UCSD-AML1 (cell line): ENCODE data around the gene DNAJC7.
"Not testable (repeated sequence)": the region's sequence is repeated elsewhere in the genome, so short reads cannot be mapped to it uniquely, and the experiment has no call there.

Experiments used
- DNase-seq: peaks from one replicate; lab custom pipeline; 2025; ENCODE audit not compliant: unreplicated experiment; lab: John Stamatoyannopoulos, UW

Gene DNAJC7

DNA sequence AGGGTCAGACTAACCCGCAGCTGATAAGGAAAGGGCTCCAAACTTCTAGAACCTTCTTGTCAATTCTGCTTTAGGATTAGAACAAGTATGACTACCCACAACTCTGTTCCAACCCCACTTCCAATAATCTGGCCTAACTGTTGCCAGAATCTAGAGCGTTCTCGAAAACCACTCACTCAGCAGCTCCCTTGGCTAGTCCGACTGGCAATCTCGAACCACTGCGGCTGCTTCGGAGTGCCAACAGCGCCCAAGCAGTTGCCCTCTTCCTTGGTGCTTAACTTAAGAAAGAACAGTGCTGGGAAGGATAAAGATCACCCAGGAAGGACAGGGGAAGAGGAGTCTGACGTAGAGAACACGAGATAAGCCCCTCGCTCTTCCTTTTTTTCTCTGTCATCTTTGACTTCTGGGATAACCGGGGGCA lies 818 bp downstream of the DNAJC7 start:
- DNase-seq, result peak; percentile 35

DNA sequence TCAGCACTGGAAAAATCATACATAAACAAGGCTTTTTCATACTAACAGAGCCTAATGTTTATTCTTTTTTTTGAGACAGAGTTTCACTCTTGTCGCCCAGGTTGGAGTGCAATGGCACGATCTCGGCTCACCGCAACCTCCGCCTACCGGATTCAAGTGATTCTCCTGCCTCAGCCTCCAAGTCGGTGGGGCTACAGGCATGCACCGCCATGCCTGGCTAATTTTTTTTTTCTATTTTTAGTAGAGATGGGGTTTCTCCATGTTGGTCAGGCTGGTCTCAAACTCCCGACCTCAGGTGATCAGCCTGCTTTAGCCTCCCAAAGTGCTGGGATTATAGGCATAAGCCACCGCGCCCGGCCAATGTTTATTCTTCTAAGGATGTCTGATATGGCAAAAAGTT lies 3.5 kb downstream of the DNAJC7 start:
- not testable (repeated sequence) for DNase-seq

DNA sequence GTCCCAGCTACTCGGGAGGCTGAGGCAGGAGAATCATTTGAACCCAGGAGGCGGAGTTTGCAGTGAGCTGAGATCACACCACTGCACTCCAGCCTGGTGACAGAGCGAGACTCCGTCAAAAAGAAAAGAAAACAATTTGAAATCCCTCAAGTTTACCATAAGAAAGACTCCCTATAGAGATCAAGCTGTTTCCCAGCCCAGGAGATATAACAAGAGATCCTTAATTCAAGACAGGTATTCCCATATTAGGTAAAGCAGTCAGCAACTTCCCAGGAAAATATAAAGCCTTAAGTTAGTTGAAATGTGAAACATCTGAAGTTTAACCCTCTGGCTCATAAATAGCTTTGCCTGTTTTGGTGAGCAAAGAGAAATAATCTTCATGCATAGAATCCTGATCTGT lies 4.9 kb downstream of the DNAJC7 start:
- not testable (repeated sequence) for DNase-seq

DNA sequence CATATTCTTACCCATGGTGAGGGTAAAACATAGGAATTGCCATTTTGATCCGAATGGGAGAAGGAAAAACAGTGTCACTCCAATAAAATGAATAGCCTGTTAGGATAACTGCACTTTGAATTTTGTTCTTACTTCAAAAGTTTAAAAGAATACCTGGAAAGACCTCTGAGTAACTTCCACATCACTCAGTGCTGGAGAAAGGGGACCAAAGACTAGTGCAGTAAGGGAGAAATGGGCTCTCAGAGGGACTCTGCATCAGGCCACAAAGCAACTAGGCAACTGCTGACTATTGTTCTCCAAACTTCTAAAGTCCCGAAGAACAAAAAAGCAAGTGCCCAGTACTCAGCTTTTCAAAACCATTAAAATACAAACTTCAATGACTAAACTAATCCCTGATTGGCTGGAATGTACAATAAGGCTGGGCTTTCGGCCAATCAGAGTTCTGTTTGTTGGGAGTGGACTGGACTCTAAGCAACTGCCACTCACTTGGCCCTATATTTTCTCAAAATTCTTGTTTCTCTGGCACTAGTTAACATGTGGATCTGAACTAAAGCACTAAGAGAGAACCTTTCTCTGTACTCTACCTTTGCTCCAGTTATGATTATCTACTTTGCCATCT lies 6.2 kb downstream of the DNAJC7 start:
- DNase-seq, result no peak

DNA sequence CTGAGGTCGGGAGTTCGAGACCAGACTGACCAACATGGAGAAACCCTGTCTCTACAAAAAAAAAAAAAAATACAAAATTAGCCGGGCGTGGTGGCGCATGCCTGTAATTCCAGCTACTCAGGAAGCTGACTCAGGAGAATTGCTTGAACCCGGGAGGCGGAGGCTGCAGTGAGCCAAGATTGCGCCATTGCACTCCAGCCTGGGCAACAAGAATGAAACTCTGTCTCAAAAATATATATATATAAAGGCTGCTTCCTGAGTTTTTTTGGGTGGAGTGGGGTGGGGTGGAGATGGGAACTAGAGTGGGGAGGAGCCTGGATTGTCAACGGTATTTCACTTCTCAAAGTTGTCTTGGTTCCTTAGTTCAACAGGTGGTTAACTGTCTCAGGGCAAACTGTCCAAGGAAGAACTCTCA lies 7.0 kb downstream of the DNAJC7 start:
- peak; percentile 33 for DNase-seq

DNA sequence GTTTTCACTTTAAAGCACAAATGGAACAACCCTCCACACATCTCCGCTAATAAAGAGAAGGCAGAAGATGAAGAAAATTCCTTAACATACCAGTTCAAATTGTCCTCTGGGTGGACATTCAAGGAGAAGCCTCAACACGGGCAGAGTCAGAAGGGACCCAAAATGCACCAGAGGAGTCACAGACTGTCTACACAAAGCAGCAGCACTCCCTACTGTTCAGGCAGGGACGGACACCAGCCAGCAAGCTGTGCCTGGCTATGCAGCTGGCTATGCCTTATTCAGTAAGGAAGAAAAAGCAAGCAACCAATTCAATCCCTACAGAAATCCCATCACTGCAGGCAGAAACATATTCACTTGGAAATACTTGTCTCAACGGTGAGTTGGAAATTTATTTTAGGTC lies 8.1 kb downstream of the DNAJC7 start:
- DNase-seq, result no peak

DNA sequence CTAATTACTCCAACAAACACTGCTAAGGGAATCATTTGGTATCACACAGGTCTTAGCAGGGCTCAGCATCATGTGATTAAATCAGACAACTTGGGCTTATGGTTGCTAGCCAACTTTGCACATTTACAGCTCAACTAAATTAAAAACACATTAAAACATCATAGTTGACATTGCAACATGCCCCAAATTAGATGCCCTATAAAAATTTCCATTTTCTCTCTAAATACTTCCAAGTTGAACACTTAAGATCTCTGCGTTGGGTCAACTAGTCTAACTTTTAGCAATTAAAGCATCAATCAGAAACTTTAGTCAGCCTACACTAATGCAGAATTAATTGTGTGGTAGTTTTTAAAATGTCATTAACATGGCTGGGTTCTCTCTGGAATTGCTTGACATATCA lies 12.1 kb downstream of the DNAJC7 start:
- DNase-seq, result no peak

DNA sequence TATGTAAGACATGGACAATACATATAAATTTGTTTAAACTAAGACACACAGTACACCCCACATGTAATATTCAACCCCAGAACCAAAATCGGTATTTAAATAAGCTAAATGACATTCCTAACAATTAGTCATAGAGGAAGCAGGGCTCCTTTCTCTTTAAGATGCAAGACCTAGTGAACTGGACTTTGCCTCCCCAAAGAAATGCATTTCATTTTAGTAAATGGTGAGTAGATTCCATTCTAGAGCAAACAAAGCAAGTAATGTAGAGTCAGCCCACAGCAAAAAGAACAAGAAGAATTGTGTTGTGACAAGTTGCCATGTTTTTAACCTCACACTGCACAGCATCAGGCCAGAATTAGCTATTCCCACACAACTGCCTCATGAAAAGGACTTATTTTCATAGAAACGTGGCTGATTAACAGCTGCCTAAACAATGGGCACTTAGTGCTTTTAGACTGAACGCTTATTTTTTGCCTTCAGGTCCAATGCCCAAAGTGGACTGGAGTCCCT lies 14.4 kb downstream of the DNAJC7 start:
- DNase-seq, result no peak

DNA sequence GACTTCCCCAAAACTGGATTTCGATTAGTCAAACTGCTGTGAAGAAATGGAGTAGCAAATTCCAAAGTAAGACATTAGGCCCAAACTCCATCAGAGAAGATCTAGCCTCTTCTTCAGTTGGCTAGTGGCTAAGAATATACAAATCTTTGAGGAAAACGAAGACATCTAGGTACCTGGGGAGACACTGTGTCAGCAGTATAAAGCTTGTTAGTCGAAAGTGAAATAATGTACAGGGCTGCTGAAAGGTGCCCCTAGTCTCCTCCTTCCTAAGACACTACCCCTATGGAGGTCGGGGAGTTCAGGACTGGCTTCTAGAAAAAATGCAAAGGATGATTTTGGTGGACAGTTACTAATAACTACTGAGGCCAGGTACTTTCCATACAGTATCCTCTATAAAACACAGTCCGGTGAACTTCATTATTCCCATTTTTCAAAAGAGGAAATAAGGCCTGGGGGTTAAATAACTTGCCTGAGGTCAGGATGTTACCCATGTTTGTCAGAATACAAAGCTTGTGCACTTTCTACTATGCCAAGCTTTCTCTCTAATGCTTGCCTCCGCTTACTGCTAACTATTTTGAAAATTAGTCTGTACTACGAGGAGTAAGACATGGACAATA lies 15.0 kb downstream of the DNAJC7 start:
- DNase-seq, result no peak

DNA sequence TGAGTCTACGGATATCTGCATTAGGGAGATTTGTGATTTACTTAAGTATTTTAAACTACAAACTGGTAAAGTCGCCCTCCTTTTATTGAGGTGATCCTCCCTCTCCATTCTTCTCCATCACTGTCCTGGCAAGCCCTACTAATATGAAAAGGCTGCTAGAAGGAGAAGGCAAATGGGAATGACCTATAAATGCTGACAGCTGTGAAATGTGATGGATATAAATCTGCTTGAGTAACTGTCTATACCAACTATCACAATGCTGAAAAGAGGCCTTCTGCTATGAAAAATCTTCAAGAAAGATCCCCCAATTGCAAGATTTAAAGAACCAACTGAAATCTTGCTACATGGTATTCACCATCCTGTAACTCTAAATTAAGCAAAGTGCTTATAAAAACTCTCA lies 15.5 kb downstream of the DNAJC7 start:
- no peak for DNase-seq

DNA sequence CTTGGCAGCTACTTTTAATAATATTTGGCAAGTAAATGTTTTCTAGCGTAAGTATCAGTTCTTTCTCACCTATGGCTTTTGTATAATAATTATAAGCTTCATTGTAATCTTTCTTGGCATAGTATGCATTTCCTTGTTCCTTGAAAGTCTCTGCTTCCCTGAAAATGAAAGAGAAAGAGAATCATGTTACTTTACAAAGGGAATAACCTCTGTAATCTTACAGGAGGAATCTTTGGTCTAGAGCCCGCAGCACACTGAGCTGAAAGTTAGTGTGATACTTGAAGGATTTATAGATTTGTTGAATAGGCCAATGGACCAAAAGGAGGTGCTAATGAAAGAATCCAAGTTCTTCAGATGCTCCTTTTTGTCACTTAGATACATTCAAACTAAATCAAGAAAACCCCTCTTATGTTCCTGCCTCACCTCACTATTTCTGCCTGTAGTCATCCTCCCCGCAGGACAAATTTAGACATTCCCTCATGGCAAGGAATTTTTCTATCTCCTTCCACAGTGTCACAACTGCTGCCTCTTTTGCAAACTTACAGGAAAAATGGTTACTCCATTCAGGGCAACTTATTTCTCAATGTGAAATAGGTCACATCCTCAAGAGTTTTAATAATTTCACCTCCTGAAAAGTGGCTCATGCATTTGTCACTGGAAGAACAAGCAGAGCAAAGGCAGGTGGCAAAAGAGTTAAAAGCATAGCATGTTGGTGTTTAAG lies 16.7 kb downstream of the DNAJC7 start:
- DNase-seq, result no peak

DNA sequence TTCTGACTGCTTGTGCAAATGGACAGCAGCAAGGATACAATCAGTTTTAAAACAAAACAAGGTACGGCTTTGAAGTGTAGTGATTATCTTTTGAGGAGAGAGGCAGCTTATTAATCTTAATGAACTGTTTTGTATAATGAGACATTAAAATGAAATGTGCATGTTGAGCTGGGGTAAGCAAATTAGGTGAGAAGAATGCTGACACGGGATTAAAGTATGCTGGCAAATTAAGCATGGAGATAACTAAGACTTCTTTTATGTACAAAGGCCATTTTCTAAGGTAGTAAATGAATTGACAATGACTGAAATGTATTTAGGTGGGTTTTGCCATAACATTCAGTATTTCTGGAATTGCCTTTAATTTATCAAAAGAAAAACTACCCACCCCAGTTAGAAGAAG lies 18.7 kb downstream of the DNAJC7 start:
- no peak for DNase-seq

DNA sequence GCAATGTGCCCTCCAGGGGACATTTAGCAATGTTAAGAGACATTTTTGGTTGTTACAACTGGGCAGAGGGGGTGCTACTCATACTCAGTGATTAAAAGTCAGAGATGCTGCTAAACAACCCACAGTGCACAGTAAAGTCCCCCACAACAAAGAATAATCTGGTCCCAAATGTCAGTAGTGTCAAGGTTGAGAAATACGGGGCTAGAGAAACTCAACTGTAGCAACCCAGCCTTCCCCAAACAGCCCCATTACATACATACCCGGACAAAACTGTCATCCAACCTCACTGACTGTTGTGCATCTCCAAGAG lies 20.4 kb downstream of the DNAJC7 start:
- no peak for DNase-seq

DNA sequence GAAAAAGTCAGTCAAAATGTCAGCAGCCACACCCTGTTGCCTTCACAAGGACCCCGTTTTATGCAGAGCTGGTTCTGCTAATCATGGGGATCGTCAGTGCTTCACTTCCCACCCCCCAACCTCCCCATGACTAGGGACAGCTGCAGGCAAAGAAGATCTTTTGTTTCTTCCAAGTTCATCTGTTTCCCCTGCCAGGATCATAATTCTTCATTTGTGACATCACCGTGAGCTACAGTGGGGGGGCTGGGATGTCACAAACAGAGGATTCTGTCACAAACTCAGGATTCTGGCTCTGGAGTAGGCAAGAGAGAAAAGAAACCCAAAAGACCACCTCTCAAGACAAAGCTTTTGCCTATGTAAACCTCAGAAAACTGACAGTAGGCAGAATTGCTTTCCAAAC lies 24.7 kb downstream of the DNAJC7 start:
- DNase-seq, result no peak

DNA sequence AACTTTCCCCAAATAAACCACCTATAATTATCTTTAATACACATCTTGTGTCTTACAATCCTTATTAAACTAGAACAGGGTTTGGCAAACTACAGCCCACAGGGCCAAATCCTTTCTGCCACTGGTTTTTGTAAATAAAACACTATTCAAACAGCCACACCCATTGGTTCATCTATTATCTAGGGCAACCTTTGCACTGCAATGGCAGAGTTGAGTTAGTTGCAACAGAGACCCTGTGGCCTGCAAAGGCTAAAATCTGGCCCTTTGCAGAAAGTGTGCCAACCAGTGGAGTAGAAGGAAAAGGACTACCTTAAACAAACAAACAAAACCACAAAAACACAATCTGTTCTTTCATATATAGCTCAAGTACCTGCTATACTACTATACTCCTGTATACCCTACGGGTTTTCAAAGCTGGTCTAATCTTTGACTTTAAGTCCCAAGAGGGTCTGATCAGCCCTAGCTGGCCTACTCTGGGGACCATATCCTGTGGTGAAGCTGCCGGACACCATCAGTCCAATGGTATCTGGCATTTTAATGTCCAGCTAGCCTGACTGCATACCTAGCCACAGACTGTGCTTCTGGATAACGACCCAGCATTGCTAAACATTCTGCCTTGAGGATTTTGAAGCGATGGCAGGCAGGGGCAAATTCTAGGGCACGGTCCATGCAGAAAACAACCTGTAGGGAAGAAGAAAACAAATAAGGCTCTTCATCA lies 27.4 kb downstream of the DNAJC7 start:
- DNase-seq, result no peak

DNA sequence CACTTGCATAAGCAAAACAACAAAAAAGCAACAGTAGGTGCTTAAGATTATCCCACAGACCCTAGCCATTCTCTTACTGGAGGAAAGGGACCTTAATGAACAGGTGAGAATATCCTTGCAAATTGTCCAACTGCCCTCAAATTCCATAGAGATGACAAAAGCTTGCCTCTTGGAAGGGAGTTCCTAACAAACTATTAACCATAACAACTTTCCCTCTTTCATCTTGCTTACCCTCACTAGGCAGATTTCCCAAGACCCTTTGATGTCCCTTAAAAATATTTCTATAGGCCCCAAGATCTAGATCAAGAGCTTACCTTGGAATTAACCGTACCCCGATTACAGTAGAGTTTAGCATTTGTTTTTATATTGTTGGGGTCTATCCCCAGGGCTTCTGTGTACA lies 28.8 kb downstream of the DNAJC7 start:
- DNase-seq, result no peak

DNA sequence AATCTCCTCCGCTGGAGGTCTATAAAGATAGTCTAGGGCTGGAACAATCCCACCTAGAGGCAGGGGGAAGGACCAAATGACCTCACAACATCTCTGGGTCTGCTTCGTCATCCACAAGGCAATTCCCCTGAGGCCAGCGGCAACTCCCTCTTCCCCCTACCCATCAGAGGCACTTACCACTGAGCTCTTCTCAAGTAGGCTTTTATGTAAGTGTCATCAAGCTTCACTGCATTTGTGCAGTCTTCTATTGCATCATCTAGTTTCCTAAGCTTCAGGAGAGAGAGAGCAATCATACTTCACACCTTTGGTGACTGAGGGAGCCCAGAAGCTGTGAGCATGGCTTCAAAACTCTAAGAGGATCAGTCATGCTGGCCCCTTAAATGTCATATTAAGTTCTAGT lies 29.6 kb downstream of the DNAJC7 start:
- no peak for DNase-seq

DNA sequence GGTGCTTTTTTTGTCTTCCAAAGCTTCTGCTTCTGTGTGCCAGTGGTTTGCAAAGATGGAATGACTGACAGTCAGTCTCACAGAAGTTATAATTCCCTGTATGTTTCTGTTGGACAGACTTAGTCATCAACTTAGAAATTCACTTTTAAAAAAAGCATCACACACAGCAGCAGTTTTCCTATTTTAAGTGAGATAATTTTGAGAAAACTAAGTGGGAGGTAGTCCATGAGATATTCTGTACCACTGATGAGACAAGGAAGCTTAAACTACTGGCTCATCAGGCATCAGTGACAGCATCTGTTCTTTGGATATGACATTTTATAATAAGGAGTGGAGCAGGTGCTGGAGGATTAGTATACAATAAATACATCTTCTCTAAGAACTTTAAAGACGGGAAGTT lies 30.6 kb downstream of the DNAJC7 start:
- no peak for DNase-seq

DNA sequence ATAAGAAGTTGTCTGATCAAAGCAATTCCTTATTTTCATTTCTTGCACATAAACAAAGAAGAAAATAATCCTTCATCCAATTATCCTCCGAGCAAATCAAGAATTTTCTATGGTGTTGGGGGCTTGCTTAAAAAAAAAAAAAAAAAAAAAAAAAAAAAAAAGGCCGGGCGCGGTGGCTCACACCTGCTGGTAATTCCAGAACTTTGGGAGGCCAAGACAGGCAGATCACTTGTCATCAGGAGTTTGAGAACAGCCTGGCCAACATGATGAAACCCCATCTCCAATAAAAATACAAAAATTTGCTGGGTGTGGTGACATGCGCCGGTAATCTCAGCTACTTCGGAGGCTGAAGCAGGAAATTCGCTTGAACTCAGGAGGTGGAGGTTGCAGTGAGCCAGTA lies 31.3 kb downstream of the DNAJC7 start:
- no peak for DNase-seq

DNA sequence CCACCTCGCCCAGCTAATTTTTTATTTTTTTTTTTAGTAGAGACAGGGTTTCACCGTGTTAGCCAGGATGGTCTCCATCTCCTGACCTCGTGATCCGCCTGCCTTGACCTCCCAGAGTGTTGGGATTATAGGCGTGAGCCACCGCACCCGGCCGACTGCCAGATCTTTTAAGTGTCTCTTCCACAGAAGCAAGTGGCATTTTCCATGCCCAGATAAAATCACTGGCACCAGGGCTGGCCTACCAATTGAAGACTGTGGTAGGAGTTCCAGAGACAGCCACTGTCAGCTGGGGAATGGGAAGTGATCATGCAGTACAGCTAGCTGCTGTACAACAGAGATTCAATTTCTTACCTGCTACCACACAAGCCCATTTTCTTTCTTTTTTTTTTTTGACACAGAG lies 32.8 kb downstream of the DNAJC7 start:
- DNase-seq, result no peak

DNA sequence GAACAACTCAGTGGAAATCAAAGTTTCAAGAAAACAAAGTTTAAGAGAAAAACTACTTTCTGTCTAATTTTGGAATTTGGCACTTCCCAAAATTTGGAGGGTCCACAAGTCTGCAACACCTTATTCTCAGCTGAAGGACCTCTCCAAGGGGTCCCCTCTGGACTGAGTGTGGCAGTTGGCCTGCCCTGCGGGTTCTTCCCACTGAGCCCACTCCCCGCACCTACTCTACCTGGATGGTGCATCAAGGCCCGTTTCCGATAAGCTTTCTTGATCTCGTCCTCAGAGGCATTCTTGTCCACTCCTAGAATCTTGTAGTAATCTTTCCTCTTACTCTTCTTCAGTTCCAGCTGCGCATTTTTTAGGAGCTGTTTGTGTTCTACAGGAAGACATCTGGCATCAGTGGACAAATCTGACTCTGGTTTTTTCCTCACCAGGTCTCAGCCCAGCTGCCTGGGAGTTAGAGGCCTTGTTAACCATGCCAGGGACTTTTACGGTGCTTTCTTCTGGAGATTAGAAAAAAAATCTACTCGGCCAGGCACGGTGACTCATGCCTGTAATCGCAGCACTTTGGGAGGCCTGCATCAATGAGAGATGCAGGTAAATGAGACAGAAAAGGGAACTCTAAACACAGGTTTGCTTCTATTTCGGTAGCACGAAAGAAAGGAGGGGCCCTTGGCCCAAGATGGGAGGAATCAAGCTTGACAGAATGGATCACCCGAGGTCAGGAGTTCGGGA lies 35.0 kb downstream of the DNAJC7 start:
- no peak for DNase-seq
